ENCODE data around the gene LRRN4.

LRRN4 gene

GRCh38 chr20:6053776-6054688 is at the start of gene LRRN4:
Gene LRRN4 (minus strand): TSS chr20:6054060. CDS start chr20:6052799, 1,261 bp downstream.
- no peak for ATAC-seq

- no peak for ATAC-seq
These were observed 49.4 kb upstream of the LRRN4 start for GRCh38 chr20:6103301-6103700.

- no peak for ATAC-seq
These were observed 47.5 kb upstream of the LRRN4 start for GRCh38 chr20:6101346-6101745.

- no peak for ATAC-seq
These were observed 46.4 kb upstream of the LRRN4 start for GRCh38 chr20:6100246-6100645.

- no peak for ATAC-seq
These were observed 46.0 kb upstream of the LRRN4 start for GRCh38 chr20:6099819-6100218.

GRCh38 chr20:6095409-6095808 is 41.5 kb upstream of the LRRN4 start:
- no peak for ATAC-seq

GRCh38 chr20:6094565-6094964 is 40.7 kb upstream of the LRRN4 start:
- ATAC-seq = no peak

- ATAC-seq = no peak
These were observed 40.2 kb upstream of the LRRN4 start for GRCh38 chr20:6094063-6094462.

- ATAC-seq = no peak
These were observed 37.8 kb upstream of the LRRN4 start for GRCh38 chr20:6091661-6092060.

- ATAC-seq = no peak
These were observed 33.0 kb upstream of the LRRN4 start for GRCh38 chr20:6086868-6087267.

GRCh38 chr20:6083926-6084325 is 30.1 kb upstream of the LRRN4 start:
- ATAC-seq = no peak

GRCh38 chr20:6081236-6081635 is 27.4 kb upstream of the LRRN4 start:
- no peak for ATAC-seq

- ATAC-seq = no peak
These were observed 25.2 kb upstream of the LRRN4 start for GRCh38 chr20:6079016-6079415.

- no peak for ATAC-seq
These were observed 21.8 kb upstream of the LRRN4 start for GRCh38 chr20:6075428-6076219.

GRCh38 chr20:6074784-6075183 is 20.9 kb upstream of the LRRN4 start:
- no peak for ATAC-seq

- ATAC-seq = no peak
These were observed 20.3 kb upstream of the LRRN4 start for GRCh38 chr20:6074145-6074561.

- no peak for ATAC-seq
These were observed 17.2 kb upstream of the LRRN4 start for GRCh38 chr20:6070829-6071695.

- ATAC-seq = no peak
These were observed 15.8 kb upstream of the LRRN4 start for GRCh38 chr20:6069669-6070068.

- ATAC-seq = no peak
These were observed 14.0 kb upstream of the LRRN4 start for GRCh38 chr20:6067763-6068318.

- ATAC-seq = no peak
These were observed 12.7 kb upstream of the LRRN4 start for GRCh38 chr20:6066582-6066981.

GRCh38 chr20:6061544-6061943 is 7.7 kb upstream of the LRRN4 start:
- no peak for ATAC-seq

GRCh38 chr20:6060213-6060612 is 6.4 kb upstream of the LRRN4 start:
- ATAC-seq = no peak

Data from activated CD4-positive, CD25-positive, alpha-beta regulatory T cell treated with anti-CD3 and anti-CD28 coated beads, Interleukin-2, amount 50 U/mL, for 24 hours (primary cell).